NB4 (cell line): ENCODE data around the gene EXOC3L2.

Source experiments
- DNase-seq: peaks from one replicate; pipeline ENCODE4 v3.0.0; 2010; ENCODE audit warnings: low read depth
- H3K4me3 ChIP-seq: one replicate; pipeline ENCODE4 v1.5.1; 2011; ENCODE audit warnings: mild to moderate bottlenecking, low read depth, low read length, moderate library complexity
- CTCF ChIP-seq: IDR thresholded peaks from one replicate; pipeline ENCODE4 v1.5.1; 2012; ENCODE audit warnings: low read depth, low read length
- MYC ChIP-seq: IDR thresholded peaks from 2 replicates; pipeline ENCODE4 v1.6.1; 2011; ENCODE audit warnings: low read depth, low read length
- POLR2A ChIP-seq: IDR thresholded peaks from 2 replicates; pipeline ENCODE4 v1.6.1; 2011; ENCODE audit warnings: mild to moderate bottlenecking; ENCODE audit not compliant: insufficient read length; ENCODE audit errors: extremely low read depth
- TF ChIP-seq, protein P1 (sequence below): IDR thresholded peaks from 2 replicates; pipeline ENCODE4 v1.6.1; 2011; ENCODE audit warnings: low read depth, low read length

EXOC3L2 gene

GRCh38 chr19:45265375-45265774 is 20.2 kb upstream of the EXOC3L2 start:
- H3K4me3 ChIP-seq, result no peak overlapping the region
- DNase-seq, result no peak
- no peak for TF ChIP-seq CTCF
- no peak for TF ChIP-seq POLR2A
- no peak for TF ChIP-seq MYC
- TF ChIP-seq, protein P1, sequence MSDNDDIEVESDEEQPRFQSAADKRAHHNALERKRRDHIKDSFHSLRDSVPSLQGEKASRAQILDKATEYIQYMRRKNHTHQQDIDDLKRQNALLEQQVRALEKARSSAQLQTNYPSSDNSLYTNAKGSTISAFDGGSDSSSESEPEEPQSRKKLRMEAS, result no peak

- TF ChIP-seq, protein P1, result no peak
- TF ChIP-seq POLR2A, result no peak
- TF ChIP-seq CTCF, result no peak
- no peak for TF ChIP-seq MYC
- DNase-seq, result no peak
- H3K4me3 ChIP-seq, result no peak overlapping the region
These were observed 19.6 kb upstream of the EXOC3L2 start for GRCh38 chr19:45264781-45265317.

DNA sequence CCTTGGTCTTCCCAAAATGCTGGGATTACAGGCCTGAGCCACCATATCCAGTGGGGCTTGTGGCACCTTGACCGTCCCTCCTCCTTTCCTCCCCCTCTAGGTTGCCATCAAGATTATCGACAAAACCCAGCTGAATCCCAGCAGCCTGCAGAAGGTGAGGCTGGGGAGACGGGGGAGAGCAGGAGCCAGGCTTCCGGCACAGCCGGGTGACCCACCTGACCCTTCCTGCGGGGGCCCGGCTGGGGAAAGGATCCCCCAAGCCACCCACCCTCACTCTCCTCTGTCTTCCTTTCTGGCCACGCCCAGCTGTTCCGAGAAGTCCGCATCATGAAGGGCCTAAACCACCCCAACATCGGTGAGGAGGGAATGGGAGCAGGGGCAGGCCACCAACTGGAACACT is 17.8 kb upstream of the EXOC3L2 start:
- no peak for DNase-seq
- no peak overlapping the region for H3K4me3 ChIP-seq
- TF ChIP-seq, protein P1, result no peak
- no peak for TF ChIP-seq CTCF
- no peak for TF ChIP-seq MYC
- TF ChIP-seq POLR2A, result no peak

GRCh38 chr19:45262570-45262969 is 17.4 kb upstream of the EXOC3L2 start:
- H3K4me3 ChIP-seq, result no peak overlapping the region
- DNase-seq, result no peak
- no peak for TF ChIP-seq MYC
- TF ChIP-seq POLR2A, result no peak
- TF ChIP-seq, protein P1, result no peak
- no peak for TF ChIP-seq CTCF

GRCh38 chr19:45258862-45259261 is 13.7 kb upstream of the EXOC3L2 start:
- H3K4me3 ChIP-seq, result no peak overlapping the region
- no peak for DNase-seq
- TF ChIP-seq, protein P1, result no peak
- TF ChIP-seq CTCF (no peak), MYC (no peak), POLR2A (no peak)
